GM19239 (cell line): Measurements from ENCODE around the gene FBXO31.
"Not testable (repeated sequence)": the region's sequence is repeated elsewhere in the genome, so short reads cannot be mapped to it uniquely, and the experiment has no call there.

ENCODE experiments used
- DNase-seq: peaks from one replicate; pipeline ENCODE4 v3.0.0; 2011; ENCODE audit warnings: low spot score; ENCODE audit not compliant: insufficient read length
- FAIRE-seq: peaks from 2 replicates; lab custom pipeline; 2011; peaks lifted over from hg19 to GRCh38; lab: Jason Lieb, UNC

The FBXO31 gene

DNA sequence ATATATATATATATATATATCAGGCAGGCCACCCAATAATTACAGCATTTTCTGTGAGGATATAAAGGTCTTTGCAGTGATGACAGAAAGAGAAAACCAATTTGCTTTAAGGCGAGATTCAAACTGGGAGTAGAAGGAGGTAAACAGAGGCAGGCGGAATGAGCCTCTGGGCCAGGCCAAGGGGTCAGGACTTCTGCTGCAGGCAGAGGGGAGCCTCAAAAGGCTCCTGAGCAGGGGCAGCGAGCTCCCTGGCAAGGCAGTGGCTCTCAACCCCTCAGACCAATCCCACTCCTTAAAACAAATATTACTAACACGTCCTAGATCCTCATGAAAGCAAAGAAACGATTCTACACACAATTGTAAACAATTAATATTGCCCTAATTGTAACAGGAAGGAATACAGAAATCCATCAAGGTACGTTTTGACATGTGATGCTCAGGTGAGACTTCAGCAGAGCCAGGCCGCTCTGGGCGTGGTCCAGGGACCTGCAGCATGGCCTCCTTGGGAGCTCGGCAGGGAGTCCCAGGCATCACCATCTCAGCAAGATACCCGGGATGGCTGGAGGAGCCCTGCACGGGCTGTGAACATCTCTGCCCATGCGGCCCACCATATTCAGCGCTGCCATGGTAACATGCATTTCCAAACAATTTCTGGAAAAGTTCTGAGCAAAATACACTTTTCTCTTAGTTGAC, 18.4 kb downstream of the FBXO31 start:
- FAIRE-seq (no peak), DNase-seq (no peak)

DNA sequence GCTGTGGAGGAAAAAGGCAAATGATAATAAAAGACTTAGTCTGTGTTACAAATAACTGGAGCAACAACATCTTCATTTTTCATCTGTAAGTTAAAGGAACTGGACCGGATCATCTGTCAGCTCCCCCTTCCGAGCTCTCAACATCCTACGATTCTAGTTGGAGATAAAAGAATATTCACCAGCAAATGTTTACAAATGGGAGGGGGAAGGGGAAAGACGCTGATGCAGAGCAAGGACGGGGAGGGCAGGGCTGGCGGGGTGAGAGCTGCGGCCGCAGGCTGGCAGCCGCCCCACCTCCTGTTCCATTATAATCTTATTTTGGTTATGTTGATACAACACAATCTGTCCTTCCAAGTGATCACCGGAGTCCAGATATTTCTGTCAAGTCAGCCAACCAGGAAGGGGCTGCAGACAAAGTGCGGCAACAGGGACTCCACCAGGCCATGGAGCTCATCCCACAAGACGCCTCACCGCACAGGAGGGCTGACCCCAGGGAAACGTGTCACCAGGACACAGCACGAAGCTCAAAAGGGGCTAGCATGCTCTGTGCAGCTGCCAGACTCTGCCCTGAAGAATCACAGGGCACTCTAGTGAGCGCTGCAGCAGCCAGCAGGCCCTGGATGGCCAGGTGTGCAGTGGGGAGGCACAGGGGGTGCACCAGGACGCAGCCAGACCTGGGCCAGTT, 19.7 kb downstream of the FBXO31 start:
- DNase-seq (no peak), FAIRE-seq (no peak)

- not testable (repeated sequence) for DNase-seq, FAIRE-seq
Observed at GRCh38 chr16:87362828-87363559, 20.6 kb downstream of the FBXO31 start.

DNA sequence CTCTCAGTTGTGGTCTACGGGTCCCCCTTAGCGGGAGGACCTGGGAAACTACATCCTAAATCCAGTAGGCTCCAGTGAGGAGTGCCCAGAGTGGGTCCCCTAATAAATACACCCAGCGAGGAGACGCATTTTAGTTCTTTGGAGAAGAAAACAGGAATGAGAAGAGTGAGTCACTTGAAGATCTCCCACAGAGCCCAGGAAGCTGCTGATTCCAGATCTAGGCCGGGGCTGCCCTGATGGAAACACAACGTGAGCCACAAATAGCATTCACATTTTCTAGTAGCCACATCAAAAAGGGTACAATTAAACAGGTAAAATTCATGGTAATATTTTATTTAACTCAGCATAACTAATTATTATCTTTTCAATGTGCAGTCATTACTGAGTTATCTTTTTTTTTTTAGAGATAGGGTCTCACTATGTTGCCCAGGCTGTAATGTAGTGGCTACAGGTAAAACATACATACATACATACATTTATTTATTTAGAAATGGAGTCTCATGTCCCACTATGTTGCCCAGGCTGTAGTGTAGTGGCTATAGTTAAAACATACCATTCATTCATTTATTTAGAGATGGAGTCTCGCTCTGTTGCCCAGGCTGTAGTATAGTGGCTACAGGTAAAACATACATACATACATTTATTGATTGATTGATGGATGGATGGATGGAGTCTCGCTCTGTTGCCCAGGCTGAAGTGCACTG, 21.5 kb downstream of the FBXO31 start:
- no peak for DNase-seq
- FAIRE-seq, result no peak

GRCh38 chr16:87360862-87361610, 22.5 kb downstream of the FBXO31 start:
- DNase-seq (no peak), FAIRE-seq (no peak)

GRCh38 chr16:87359121-87359520, 24.5 kb downstream of the FBXO31 start:
- no peak for DNase-seq
- FAIRE-seq, result no peak

- DNase-seq (no peak), FAIRE-seq (no peak)
Observed at GRCh38 chr16:87358696-87359095, 24.9 kb downstream of the FBXO31 start.

DNA sequence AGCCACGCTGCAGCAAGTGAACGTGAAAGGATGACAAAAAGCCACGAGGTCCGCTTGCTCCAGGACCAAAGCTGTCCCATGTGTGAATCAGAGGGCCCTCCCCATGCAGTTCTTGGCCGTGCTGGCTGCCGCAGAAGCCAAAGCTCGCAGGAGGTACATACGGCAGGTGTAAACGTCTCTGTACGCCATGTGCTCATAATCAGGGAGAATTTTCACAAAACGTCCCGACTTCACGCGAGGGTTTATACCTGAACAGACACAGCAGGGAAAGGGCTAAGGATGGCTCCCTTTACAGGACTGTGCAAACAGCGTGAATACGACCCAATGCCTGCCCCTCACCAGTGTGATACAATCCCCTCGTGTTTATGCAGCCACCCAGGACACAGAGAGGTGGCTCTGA, 25.3 kb downstream of the FBXO31 start:
- FAIRE-seq (no peak), DNase-seq (no peak)

- DNase-seq, result no peak
- no peak for FAIRE-seq
Observed at GRCh38 chr16:87356491-87356853, 27.1 kb downstream of the FBXO31 start.

GRCh38 chr16:87353613-87354012, 30.0 kb downstream of the FBXO31 start:
- DNase-seq, result no peak
- no peak for FAIRE-seq

DNA sequence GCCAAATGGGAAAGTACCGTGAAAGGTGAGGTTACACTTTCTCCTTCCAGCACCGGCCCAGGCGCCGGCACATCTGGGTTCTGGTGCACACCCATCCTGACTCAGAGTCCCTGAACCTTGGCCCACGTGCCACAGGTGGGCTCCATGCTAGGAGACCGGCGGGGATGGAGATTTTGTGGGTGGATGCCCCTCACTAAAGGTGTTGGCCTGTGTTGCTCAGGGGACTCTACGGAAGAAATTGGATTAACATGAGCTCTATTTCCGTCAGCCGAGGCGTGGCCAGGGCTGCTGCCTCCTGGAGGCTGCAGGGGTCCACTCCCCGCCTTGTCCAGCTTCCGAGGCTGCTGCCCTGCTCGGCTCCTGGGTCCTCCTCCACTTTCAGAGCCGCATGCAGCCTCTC, 30.8 kb downstream of the FBXO31 start:
- FAIRE-seq (no peak), DNase-seq (no peak)

DNA sequence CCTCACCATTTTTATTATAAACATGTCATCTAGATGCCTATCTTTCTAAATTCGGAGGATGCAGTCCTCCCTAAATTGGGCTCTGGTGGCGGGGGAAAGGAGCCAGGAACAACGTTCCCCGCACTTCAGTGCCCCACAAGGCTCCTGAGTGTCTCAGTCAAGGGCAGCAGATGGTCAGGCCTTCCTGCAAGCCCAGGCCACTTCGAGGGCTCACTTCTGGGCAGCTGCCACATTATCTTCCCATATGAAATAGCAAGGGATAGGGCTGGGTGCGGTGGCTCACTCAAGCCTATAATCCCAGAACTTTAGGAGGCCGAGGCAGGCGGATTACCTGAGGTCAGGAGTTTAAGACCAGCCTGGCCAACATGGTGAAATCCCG, 32.3 kb downstream of the FBXO31 start:
- no peak for FAIRE-seq
- no peak for DNase-seq

- DNase-seq, result no peak
- no peak for FAIRE-seq
Observed at GRCh38 chr16:87350681-87351319, 32.8 kb downstream of the FBXO31 start.

DNA sequence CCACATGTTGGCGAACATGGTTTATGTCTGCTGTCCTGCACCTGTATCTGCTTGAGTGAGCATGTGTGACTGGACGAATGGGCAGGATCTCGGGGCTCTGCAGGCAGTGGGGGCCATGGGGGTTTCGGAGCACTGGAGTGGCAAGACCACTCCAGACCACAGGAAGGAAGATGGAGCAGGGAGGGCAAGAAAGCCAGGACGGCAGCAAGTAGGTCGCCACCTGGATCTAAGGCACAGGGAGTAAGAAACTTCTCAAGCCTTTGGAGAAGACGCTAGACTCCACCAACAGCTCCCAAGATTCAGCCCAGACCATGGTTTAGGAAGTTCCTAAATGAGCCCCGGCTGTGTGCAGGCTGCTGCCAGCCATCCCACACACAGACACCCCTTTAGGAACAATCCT, 33.5 kb downstream of the FBXO31 start:
- DNase-seq, result no peak
- FAIRE-seq, result no peak

GRCh38 chr16:87348616-87349157, 34.9 kb downstream of the FBXO31 start:
- FAIRE-seq, result no peak

DNA sequence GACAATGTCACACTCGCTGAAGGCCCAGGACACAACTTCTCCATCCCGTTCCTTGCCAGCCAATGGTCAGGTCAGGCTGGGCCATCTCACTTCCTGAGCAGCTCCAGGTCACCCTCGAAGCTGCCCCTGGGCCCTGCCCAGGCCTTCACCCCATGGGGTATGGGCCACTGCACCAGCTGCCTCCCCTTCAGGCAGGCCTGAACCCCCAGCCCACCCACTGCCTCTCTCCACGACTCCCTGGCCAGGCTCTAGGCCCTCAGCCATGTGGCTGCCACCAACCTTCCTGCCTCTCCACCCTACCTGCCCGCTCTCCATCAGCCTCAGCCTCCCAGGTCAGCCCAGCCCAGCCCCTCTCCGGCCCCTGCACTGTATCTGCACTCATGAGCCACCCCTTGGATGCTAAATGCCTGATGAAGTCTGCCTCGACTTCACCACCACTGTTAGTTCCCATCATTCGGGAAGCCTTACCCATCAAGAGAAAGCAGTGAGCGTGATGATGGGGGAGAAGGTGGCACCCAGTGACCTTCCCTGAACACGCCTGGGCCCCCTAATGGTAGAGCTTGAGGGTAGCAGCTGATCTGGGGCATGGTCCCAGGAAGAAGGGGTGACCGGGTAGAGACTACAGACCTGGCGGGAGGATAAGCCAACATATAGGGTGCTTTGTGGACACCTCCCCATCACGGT, 35.5 kb downstream of the FBXO31 start:
- FAIRE-seq (no peak), DNase-seq (no peak)

More at GRCh38 chr16:87348616-87349157, 34.9 kb downstream of the FBXO31 start:
- no peak for DNase-seq

DNA sequence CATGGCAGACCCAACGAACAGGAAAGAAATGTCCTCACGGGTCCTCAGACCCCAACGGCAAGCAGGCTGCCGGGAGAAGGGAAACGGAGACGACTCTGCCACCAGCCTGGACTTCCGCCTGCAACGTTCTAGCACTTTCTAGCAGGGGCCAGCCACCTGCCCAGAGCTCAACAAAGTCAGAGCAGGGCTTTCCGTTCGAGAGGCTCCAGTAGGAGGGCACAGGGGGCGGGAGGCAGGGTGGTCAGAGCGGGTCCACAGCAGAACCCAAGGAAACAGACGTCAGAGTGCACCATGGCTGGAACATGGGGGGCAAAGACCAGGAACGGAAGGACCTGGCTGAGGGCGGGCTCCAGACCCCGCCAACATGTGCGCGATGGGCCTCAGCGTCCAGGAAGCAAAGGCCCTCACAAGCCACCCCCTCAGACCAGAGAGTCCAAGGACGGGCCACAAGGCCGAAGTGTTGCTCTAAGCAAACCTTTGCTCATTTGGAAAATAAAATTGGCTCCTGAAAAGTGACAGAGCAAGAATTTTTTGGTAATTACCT, 37.0 kb downstream of the FBXO31 start:
- DNase-seq (no peak), FAIRE-seq (no peak)

GRCh38 chr16:87345726-87346424, 37.7 kb downstream of the FBXO31 start:
- FAIRE-seq, result no peak
- no peak for DNase-seq
